ENCODE results near the gene CDK2AP2. TPM values are rescaled to one million over a fixed set of nuclear protein-coding genes. Genes with fewer than 3 reads are reported as not detected.
"Not testable (repeated sequence)": the region's sequence is repeated elsewhere in the genome, so short reads cannot be mapped to it uniquely, and the experiment has no call there.

Gene CDK2AP2
- 13.4 and 13.9 TPM in 2 replicates for total RNA-seq (2014; rRNA removed; shearing (Covaris generic))
- 33.8 and 34.3 TPM in 2 replicates for polyA plus RNA-seq (2015; cell fraction: cytosol; rRNA removed)
- polyA plus RNA-seq (2015; cell fraction: nucleus; rRNA removed), result 23.8 and 34.4 TPM in 2 replicates

- peak; percentile 97 for DNase-seq (ENCODE audit: low read depth, low spot score)
- in situ Hi-C loops (cut with HindIII; ENCODE audit: low pct_unique_long_range_greater_than_20kb, low sequenced_read_pairs), result no loop called here
Measured at GRCh38 chr11:67507864-67508485, at the start of gene CDK2AP2. Gene CDK2AP2, minus strand, starts transcription at chr11:67508162. Its CDS starts 80 bp downstream, at chr11:67508082.

GRCh38 chr11:67556244-67556643 lies 48.3 kb upstream of the CDK2AP2 start:
- in situ Hi-C loops (cut with HindIII; ENCODE audit: low pct_unique_long_range_greater_than_20kb, low sequenced_read_pairs), result no loop called here

GRCh38 chr11:67551697-67552096 lies 43.7 kb upstream of the CDK2AP2 start:
- in situ Hi-C loops (cut with HindIII; ENCODE audit: low pct_unique_long_range_greater_than_20kb, low sequenced_read_pairs); DNase-seq (ENCODE audit: low read depth, low spot score): not testable (repeated sequence)

More at GRCh38 chr11:67556244-67556643, 48.3 kb upstream of the CDK2AP2 start:
- no peak for DNase-seq (ENCODE audit: low read depth, low spot score)

GRCh38 chr11:67551127-67551526 lies 43.2 kb upstream of the CDK2AP2 start:
- in situ Hi-C loops (cut with HindIII; ENCODE audit: low pct_unique_long_range_greater_than_20kb, low sequenced_read_pairs), result no loop called here
- DNase-seq (ENCODE audit: low read depth, low spot score), result no peak

- in situ Hi-C loops (cut with HindIII; ENCODE audit: low pct_unique_long_range_greater_than_20kb, low sequenced_read_pairs), result no loop called here
- no peak for DNase-seq (ENCODE audit: low read depth, low spot score)
Measured at GRCh38 chr11:67548555-67549110, 40.7 kb upstream of the CDK2AP2 start.

- DNase-seq (ENCODE audit: low read depth, low spot score); in situ Hi-C loops (cut with HindIII; ENCODE audit: low pct_unique_long_range_greater_than_20kb, low sequenced_read_pairs): not testable (repeated sequence)
Measured at GRCh38 chr11:67548112-67548511, 40.1 kb upstream of the CDK2AP2 start.

DNA sequence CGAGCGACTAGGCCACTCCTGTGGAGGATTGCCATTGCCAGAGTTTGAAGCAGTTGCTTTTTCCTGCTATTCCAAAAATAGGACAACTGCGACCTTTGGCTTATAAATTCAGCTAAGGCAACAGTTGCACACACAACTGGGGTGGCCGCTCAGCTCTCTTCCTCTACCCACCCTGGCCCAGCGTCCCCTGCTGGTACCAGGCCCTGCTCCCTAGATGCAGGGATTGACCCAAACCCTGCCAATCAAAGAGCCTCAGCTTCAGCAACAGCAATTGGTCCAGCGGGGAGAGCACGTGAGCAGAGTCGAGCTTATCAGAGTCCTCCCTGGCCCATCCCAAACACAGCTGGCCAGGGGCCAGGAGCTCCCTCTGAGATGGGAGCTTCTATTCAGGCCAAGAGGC lies 37.3 kb upstream of the CDK2AP2 start:
- peak; percentile 43 for DNase-seq (ENCODE audit: low read depth, low spot score)

GRCh38 chr11:67544616-67545242 lies 36.8 kb upstream of the CDK2AP2 start:
- in situ Hi-C loops (cut with HindIII; ENCODE audit: low pct_unique_long_range_greater_than_20kb, low sequenced_read_pairs), result no loop called here
- DNase-seq (ENCODE audit: low read depth, low spot score), result no peak

More for the DNA sequence above, 37.3 kb upstream of the CDK2AP2 start:
- in situ Hi-C loops (cut with HindIII; ENCODE audit: low pct_unique_long_range_greater_than_20kb, low sequenced_read_pairs), result no loop called here

DNA sequence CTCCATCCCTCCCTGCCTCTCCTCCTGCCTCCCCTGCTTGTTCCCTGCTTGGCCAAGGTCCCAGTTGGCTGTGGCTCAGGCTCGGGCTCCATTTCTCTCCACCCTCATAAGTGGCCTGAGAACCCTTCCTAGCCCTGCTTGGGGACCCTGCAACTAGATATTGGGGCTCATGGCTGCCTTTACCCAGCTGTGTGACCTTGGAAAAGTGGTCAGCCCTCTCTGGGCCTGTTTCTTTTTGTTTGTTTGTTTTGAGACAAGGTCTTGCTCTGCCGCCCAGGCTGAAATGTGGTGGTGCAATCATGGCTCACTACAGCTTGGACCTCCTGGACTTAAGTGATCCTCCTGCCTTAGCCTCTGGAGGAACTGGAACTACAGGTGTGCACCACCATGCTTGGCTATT lies 35.6 kb upstream of the CDK2AP2 start:
- no peak for DNase-seq (ENCODE audit: low read depth, low spot score)
- in situ Hi-C loops (cut with HindIII; ENCODE audit: low pct_unique_long_range_greater_than_20kb, low sequenced_read_pairs), result no loop called here

GRCh38 chr11:67542971-67543370 lies 35.0 kb upstream of the CDK2AP2 start:
- DNase-seq (ENCODE audit: low read depth, low spot score), result no peak
- in situ Hi-C loops (cut with HindIII; ENCODE audit: low pct_unique_long_range_greater_than_20kb, low sequenced_read_pairs), result no loop called here

DNA sequence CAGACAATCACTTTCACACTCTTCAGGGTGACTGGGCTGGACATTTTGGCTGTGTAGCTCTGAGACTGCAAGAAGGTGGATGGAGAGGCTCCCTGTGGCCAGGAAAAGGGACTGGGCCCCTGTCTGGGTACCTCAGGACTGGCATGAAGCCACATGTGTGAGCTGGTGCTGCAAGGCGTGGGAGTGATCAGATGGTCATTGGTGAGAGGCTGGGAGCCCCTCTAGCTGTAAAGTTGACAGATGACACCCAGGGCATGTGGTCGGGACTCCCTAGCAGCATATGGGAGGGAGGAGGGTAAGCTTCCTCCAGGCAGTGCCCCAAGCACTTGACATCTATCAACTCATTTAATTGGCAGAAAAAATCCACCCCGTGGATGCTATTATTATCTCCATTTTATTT lies 34.2 kb upstream of the CDK2AP2 start:
- in situ Hi-C loops (cut with HindIII; ENCODE audit: low pct_unique_long_range_greater_than_20kb, low sequenced_read_pairs), result no loop called here
- DNase-seq (ENCODE audit: low read depth, low spot score), result no peak

- no peak for DNase-seq (ENCODE audit: low read depth, low spot score)
- in situ Hi-C loops (cut with HindIII; ENCODE audit: low pct_unique_long_range_greater_than_20kb, low sequenced_read_pairs), result no loop called here
Measured at GRCh38 chr11:67541198-67541597, 33.2 kb upstream of the CDK2AP2 start.

DNA sequence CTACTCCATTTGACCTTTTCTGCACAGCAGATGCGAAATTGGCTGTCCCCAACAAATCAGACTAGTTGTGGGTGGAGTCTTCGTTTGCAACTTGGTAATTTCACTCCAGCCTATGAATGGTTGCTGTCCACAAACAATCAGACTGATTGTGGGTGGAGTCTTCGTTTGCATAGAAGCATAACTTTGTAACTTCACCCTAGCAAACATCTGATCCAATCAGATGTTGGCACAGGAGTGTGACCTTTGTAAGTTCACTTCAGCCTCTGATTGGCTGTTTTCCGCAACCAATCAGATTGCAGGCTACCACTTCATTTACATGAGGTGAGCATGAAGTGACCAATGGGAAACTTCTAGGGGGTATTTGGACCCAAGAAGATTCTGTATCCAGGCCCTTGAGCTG lies 31.6 kb upstream of the CDK2AP2 start:
- in situ Hi-C loops (cut with HindIII; ENCODE audit: low pct_unique_long_range_greater_than_20kb, low sequenced_read_pairs), result no loop called here
- peak; percentile 12 for DNase-seq (ENCODE audit: low read depth, low spot score)

- in situ Hi-C loops (cut with HindIII; ENCODE audit: low pct_unique_long_range_greater_than_20kb, low sequenced_read_pairs), result no loop called here
- no peak for DNase-seq (ENCODE audit: low read depth, low spot score)
Measured at GRCh38 chr11:67538823-67539505, 31.0 kb upstream of the CDK2AP2 start.

DNA sequence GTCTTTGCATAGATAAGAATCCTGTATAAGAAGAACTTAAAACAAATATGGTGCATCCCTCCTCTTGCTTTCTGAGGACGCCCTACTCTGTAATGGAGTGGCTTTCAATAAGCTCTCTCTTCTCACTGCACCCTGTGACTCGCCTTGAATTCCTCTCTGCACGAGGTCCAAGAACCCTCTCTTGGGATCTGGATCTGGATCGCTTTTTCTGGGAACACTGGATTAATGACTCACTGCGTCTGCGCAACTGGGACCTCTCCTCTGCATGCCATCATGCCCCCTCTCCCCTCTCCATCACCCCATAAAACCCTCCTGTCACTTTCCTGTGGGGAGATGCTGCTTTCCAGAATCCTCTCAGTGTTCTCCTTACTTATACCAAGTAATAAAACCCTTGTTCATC lies 30.3 kb upstream of the CDK2AP2 start:
- DNase-seq (ENCODE audit: low read depth, low spot score), result peak; percentile 70
- in situ Hi-C loops (cut with HindIII; ENCODE audit: low pct_unique_long_range_greater_than_20kb, low sequenced_read_pairs), result no loop called here

DNA sequence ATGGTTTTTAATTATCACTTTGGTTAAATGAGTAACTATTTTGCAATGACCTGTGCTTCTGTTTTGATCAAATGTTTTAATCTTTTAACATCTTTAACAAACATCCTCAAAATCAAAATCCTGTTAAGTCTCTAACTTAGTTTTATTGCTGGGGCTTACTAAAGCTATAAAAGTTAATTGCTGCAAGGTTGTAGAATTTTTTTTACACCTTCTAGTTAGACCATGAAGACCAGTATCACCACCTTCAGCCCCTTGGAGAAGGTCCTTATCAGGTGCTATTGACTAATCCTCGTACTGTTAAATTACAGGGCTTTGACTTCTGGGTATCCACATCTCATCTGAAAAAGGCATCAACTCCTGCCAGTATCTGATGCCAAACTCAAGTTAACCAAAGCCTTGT lies 27.6 kb upstream of the CDK2AP2 start:
- DNase-seq (ENCODE audit: low read depth, low spot score), result no peak
- in situ Hi-C loops (cut with HindIII; ENCODE audit: low pct_unique_long_range_greater_than_20kb, low sequenced_read_pairs), result no loop called here

- no peak for DNase-seq (ENCODE audit: low read depth, low spot score)
- in situ Hi-C loops (cut with HindIII; ENCODE audit: low pct_unique_long_range_greater_than_20kb, low sequenced_read_pairs), result no loop called here
Measured at GRCh38 chr11:67534070-67534679, 26.2 kb upstream of the CDK2AP2 start.

DNA sequence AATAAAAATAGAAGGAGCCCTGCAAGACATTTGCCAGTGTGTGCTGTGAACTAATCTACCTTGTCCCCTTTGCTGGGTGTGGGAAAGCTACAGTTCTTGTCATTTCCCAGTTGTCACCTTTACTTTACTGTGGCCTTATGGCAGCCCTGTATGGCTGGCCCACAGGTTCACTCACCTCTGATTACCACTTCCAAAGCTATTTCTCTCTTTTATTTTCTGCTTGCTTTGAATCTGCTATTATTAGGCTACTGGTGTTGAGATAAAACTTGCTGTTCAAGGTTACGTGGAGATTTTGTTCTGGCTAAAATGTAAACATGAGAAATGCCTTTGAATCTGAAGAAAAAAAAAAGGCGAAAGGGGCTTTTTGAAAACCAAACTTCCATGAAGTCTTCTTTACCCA lies 24.9 kb upstream of the CDK2AP2 start:
- DNase-seq (ENCODE audit: low read depth, low spot score), result no peak
- in situ Hi-C loops (cut with HindIII; ENCODE audit: low pct_unique_long_range_greater_than_20kb, low sequenced_read_pairs), result no loop called here
